GM06990 (cell line): Measurements from ENCODE around the gene AURKB.

Source experiments
- DNase-seq: peaks from one replicate; pipeline ENCODE4 v3.0.0-alpha.2; 2011; ENCODE audit not compliant: insufficient read length; ENCODE audit errors: extremely low read depth
- H3K27me3 ChIP-seq: replicated peaks from 2 replicates; pipeline ENCODE4 v1.6.0; 2011; ENCODE audit warnings: low read length; ENCODE audit not compliant: control insufficient read depth, insufficient read depth
- H3K36me3 ChIP-seq: 2 replicates; pipeline ENCODE4 v1.5.1; 2011; ENCODE audit warnings: low read length; ENCODE audit not compliant: control insufficient read depth, insufficient read depth
- H3K4me3 ChIP-seq: replicated peaks from 2 replicates; pipeline ENCODE4 v1.5.1; 2011; ENCODE audit warnings: low read depth, mild to moderate bottlenecking, control low read depth, low read length
- CTCF ChIP-seq: IDR thresholded peaks from 2 replicates; pipeline ENCODE4 v1.5.1; 2011; ENCODE audit warnings: low read length, control low read depth, mild to moderate bottlenecking, inconsistent platforms; ENCODE audit not compliant: insufficient read depth, poor library complexity, severe bottlenecking

AURKB gene

DNA sequence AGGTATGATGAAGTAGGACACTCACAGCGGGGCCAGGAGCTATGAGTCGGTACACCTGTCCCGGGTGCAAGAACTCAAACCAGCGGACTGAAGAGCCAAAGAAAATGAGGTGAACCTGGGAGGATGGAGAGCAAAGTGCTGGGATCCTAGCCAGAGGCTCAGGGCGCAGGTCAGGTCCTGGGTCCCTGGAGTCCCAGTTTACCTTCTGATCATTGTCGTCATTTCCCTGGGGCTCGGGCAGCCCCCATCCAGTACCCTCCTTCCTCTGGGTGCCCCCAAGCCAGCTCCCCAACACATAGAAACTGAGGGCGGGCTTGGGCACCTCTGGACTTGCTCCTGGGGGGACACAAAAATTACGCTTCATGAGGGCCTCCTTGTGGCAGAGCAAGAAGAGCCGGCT lies 21.3 kb upstream of the AURKB start:
- DNase-seq: no peak
- Histone ChIP-seq H3K36me3 (peaks cover 65% of the 10 kb centered on the region), H3K4me3 (no peak overlapping the region), H3K27me3 (no peaks in the 10 kb centered on the region)
- TF ChIP-seq CTCF: no peak

DNA sequence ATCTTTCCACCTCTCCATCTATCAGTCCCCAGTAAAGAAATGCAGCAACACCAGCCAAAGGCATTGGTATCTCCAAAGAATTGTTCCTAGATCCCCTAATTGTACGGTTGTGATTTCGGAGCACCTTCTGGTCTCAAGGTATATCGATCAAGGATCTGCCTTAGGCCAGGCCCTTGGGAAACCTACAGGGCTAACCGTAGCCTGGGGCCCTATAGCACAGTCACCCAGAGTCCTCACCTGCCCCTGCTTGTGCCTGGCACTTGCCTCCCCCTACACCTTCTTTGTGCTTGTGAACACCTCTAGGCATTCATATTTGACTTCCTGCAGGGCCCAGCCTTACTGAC lies 16.8 kb upstream of the AURKB start:
- Histone ChIP-seq H3K27me3 (no peaks in the 10 kb centered on the region), H3K4me3 (no peak overlapping the region), H3K36me3 (peaks cover 35% of the 10 kb centered on the region)
- DNase-seq: no peak
- no peak for TF ChIP-seq CTCF

- no peak for TF ChIP-seq CTCF
- DNase-seq: peak; percentile 81
- H3K27me3 ChIP-seq: no peaks in the 10 kb centered on the region
- peaks cover 30% of the 10 kb centered on the region for H3K36me3 ChIP-seq
- peak overlapping the region; percentile 27; the same call in 1 of the 2 replicates for H3K4me3 ChIP-seq
Measured at GRCh38 chr17:8226536-8227237, 16.3 kb upstream of the AURKB start.

DNA sequence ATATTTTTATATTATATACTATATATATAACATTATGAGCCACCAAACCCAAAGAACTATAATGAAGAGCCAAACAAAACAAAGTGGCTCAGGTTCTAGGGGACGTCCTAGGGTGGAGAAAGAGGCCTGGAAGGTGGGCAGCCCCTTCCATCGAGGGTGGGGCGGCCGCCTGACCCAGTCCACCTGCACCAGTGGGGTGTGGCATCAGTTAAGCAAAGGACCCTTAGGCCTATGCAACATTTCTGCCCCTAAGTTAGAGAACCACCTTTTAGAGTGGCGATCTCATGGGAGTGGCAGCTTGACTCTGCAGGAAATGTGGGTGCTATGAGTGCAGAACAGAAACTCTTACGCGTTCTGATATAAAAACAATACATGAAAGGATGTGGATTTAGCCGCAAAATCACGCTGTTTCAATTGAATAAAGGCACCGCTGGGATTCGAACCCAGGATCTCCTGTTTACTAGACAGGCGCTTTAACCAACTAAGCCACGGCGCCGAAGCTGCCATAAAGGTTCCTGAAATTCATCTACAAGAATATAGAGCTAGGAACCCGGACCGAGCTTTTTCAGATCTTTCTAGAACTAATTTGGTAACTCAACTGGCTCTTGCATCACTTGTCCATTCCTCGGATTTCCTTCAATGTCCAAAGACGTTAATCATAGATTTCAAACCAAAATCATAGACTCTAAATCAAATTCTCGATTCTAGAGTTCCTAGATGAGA lies 15.6 kb upstream of the AURKB start:
- Histone ChIP-seq H3K4me3 (no peak overlapping the region), H3K27me3 (no peaks in the 10 kb centered on the region), H3K36me3 (peaks cover 24% of the 10 kb centered on the region)
- peak; percentile 57 for DNase-seq
- TF ChIP-seq CTCF: no peak

GRCh38 chr17:8224891-8225812 lies 14.8 kb upstream of the AURKB start:
- Histone ChIP-seq H3K4me3 (no peak overlapping the region), H3K27me3 (no peaks in the 10 kb centered on the region)

More at GRCh38 chr17:8224891-8225812, 14.8 kb upstream of the AURKB start:
- no peak for DNase-seq
- peaks cover 20% of the 10 kb centered on the region for H3K36me3 ChIP-seq
- no peak for TF ChIP-seq CTCF
